Esophagus squamous epithelium (tissue), 5 donors: ENCODE measurements around the gene GP1BB. TPM values are rescaled to one million over a fixed set of nuclear protein-coding genes. Genes with fewer than 3 reads are reported as not detected.

Source experiments
- DNase-seq: peaks from one replicate; lab custom pipeline; 2025; lab: John Stamatoyannopoulos, UW
- H3K27ac ChIP-seq, 4 donors: fragments of 200-600 bp; sonication (generic); one replicate each; pipeline ENCODE4 v1.5.1; 2016 to 2019; ENCODE audit warnings: mild to moderate bottlenecking in 1 of 4
- H3K27me3 ChIP-seq, 4 donors: fragments of 200-600 bp; sonication (generic); 1 replicate in 3 of 4; 2 replicates in 1 of 4; pipeline versions ENCODE4 v1.5.1 to v1.6.0; 2017 to 2021; ENCODE audit warnings: antibody characterized with exemption in 1 of 4
- H3K36me3 ChIP-seq, 3 donors: fragments of 200-600 bp; sonication (generic); one replicate each; pipeline ENCODE4 v1.5.1; 2016 to 2019
- H3K4me1 ChIP-seq, 3 donors: fragments of 200-600 bp; sonication (generic); one replicate each; pipeline ENCODE4 v1.5.1; 2017 to 2019
- H3K4me3 ChIP-seq, 4 donors: fragments of 200-600 bp; sonication (generic); 1 replicate in 3 of 4; 2 replicates in 1 of 4; pipeline ENCODE4 v1.5.1; 2016 to 2019; ENCODE audit warnings: mild to moderate bottlenecking in 2 of 4, moderate library complexity in 1 of 4
- H3K9me3 ChIP-seq, 3 donors: fragments of 200-600 bp; sonication (generic); one replicate each; pipeline ENCODE4 v1.5.1; 2016 to 2019
- POLR2A ChIP-seq, 4 donors: fragments of 450-650 bp; IDR thresholded peaks; one replicate each; pipeline ENCODE4 v1.6.1; 2017; ENCODE audit warnings: antibody characterized with exemption in 4 of 4, mild to moderate bottlenecking in 4 of 4, moderate library complexity in 3 of 4
- WGBS, 2 donors: methylation state at CpG; one replicate each; pipeline ENCODE4 v1.1.5; 2018; 5-methylcytosine and 5-hydroxymethylcytosine counted together
- intact Hi-C: fragments of 100-400 bp; cut with DNase I; formaldehyde crosslinking; loops from one replicate; pipeline ENCODE4 v1.15.0; 2022
- total RNA-seq, 4 donors: library from RNA; depleted of rRNA; stranded (reverse); fragments of >200 nt; gene quantifications; one replicate each; pipeline ENCODE4 v1.1.0, GENCODE V29; 2016
- TF ChIP-seq, protein P1 (sequence below), 6 experiments: fragments of 450-650 bp in 4 of 6; fragments of 200-600 bp in 2 of 6; sonication (generic) in 2 of 6; IDR thresholded peaks; one replicate each; pipeline ENCODE4 v1.5.1; 2016 to 2019; ENCODE audit warnings: antibody characterized with exemption in 6 of 6, mild to moderate bottlenecking in 4 of 6, moderate library complexity in 4 of 6
- donor health status: DM: yes; HTN: yes; CAD: no.

The GP1BB gene
- total RNA-seq, 4 donors from 2014 or later: 4.8 to 40.0 (median 9.7) TPM

- TF ChIP-seq, protein P1, sequence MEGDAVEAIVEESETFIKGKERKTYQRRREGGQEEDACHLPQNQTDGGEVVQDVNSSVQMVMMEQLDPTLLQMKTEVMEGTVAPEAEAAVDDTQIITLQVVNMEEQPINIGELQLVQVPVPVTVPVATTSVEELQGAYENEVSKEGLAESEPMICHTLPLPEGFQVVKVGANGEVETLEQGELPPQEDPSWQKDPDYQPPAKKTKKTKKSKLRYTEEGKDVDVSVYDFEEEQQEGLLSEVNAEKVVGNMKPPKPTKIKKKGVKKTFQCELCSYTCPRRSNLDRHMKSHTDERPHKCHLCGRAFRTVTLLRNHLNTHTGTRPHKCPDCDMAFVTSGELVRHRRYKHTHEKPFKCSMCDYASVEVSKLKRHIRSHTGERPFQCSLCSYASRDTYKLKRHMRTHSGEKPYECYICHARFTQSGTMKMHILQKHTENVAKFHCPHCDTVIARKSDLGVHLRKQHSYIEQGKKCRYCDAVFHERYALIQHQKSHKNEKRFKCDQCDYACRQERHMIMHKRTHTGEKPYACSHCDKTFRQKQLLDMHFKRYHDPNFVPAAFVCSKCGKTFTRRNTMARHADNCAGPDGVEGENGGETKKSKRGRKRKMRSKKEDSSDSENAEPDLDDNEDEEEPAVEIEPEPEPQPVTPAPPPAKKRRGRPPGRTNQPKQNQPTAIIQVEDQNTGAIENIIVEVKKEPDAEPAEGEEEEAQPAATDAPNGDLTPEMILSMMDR (IDR thresholded peaks at IDR 0.05): no peak
- no peak for TF ChIP-seq POLR2A (IDR thresholded peaks at IDR 0.05)
- peak overlapping the region in 2 of 4 donors; percentile 39 to 57 for H3K4me3 ChIP-seq
- 75 to 81% methylated on average over 20 to 21 of the region's 33 CpGs for WGBS, 2 donors
- no peaks in the 10 kb centered on the region for H3K36me3 ChIP-seq
- intact Hi-C loops: no loop called here
- DNase-seq: no peak
- H3K27ac ChIP-seq: peak overlapping the region in 2 of 4 donors; percentile 5 to 13
- H3K4me1 ChIP-seq: peaks cover 11 to 53% (median 33%) of the 10 kb centered on the region in 3 donors
- H3K27me3 ChIP-seq: peaks cover 0 to 99% (median 8%) of the 10 kb centered on the region in 4 donors
- no peaks in the 10 kb centered on the region for H3K9me3 ChIP-seq
Measured at GRCh38 chr22:19761725-19762567, 38.6 kb downstream of the GP1BB start.

DNA sequence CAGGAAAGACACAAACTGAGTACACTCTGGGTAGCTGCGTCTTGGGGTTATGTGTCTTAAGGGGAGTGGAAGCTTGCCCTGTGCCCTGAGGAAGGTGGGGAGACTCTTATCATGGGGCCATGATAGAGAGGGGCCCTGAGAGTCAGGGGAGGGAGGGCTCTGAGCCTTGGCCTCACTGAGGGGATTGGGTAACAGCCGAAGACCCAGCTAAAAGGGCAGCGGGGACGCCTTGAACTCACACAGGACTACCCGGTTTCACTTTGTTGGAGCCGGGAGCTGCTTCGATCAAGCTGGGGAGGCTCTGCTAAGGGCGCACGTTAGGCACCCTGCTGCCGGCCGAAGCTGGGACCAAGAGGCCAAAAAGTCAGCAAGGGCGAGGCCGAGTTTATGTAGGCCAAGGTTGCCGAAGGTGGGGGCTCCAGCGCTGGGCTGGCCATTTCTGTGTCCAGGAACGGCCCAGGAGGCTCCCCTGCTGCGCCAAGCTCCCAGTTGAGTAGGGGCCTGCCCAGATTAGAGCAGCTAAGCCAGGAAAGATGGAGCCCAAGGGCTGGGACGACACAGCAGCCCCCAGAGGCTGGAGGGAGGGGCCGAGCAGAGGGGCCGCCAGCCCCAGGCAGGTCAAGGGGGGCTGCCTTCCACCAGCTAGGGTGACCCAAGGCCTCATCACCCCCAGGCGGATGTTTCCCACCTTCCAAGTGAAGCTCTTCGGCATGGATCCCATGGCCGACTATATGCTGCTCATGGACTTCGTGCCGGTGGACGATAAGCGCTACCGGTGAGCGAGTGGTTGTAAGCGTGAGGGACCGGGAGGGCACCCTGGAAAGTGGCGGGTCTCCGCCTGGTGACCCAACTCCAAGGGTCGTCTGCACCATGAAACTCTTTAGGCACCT, 39.5 kb downstream of the GP1BB start:
- intact Hi-C loops: no loop called here
- Histone ChIP-seq H3K4me1 (peaks cover 15 to 55% (median 30%) of the 10 kb centered on the region in 3 donors), H3K9me3 (no peaks in the 10 kb centered on the region), H3K27me3 (peaks cover 0 to 99% (median 9%) of the 10 kb centered on the region in 4 donors), H3K36me3 (no peaks in the 10 kb centered on the region), H3K4me3 (peak overlapping the region in 1 of 4 donors; percentile 39), H3K27ac (no peak overlapping the region)
- WGBS, 2 donors: 91 to 95% methylated on average over 18 to 21 of the region's 34 CpGs
- TF ChIP-seq, protein P1 (IDR thresholded peaks at IDR 0.05): no peak
- no peak for TF ChIP-seq POLR2A (IDR thresholded peaks at IDR 0.05)
- no peak for DNase-seq

- H3K4me1 ChIP-seq: peaks cover 15 to 59% (median 30%) of the 10 kb centered on the region in 3 donors
- H3K27ac ChIP-seq: no peak overlapping the region
- H3K4me3 ChIP-seq: no peak overlapping the region
- intact Hi-C loops: no loop called here
- no peak for TF ChIP-seq POLR2A (IDR thresholded peaks at IDR 0.05)
- TF ChIP-seq, protein P1 (IDR thresholded peaks at IDR 0.05): no peak
- no peak for DNase-seq
- H3K9me3 ChIP-seq: no peaks in the 10 kb centered on the region
- H3K36me3 ChIP-seq: no peaks in the 10 kb centered on the region
- H3K27me3 ChIP-seq: peaks cover 0 to 99% (median 9%) of the 10 kb centered on the region in 4 donors
- 89 to 95% methylated on average over 7 to 8 of the region's 39 CpGs for WGBS, 2 donors
Measured at GRCh38 chr22:19763458-19764298, 40.3 kb downstream of the GP1BB start.

- WGBS, 2 donors: 100% methylated on average over 1 of the region's 17 CpGs; no CpG with 5 or more reads in 1 of the 2 donors
- Histone ChIP-seq H3K9me3 (no peaks in the 10 kb centered on the region), H3K27me3 (peaks cover 0 to 98% (median 9%) of the 10 kb centered on the region in 4 donors), H3K27ac (no peak overlapping the region), H3K4me3 (no peak overlapping the region), H3K36me3 (no peaks in the 10 kb centered on the region), H3K4me1 (peaks cover 15 to 54% (median 26%) of the 10 kb centered on the region in 3 donors)
- TF ChIP-seq, protein P1 (IDR thresholded peaks at IDR 0.05): no peak
- TF ChIP-seq POLR2A (IDR thresholded peaks at IDR 0.05): no peak
- DNase-seq: no peak
- intact Hi-C loops: no loop called here
Measured at GRCh38 chr22:19764299-19764593, 40.9 kb downstream of the GP1BB start.
